ENCODE data around the gene CST8. TPM values are rescaled to one million over a fixed set of nuclear protein-coding genes. Genes with fewer than 3 reads are reported as not detected.

The CST8 gene
- total and polyA plus RNA-seq, 2 experiments from 2014 or later = not detected

DNA sequence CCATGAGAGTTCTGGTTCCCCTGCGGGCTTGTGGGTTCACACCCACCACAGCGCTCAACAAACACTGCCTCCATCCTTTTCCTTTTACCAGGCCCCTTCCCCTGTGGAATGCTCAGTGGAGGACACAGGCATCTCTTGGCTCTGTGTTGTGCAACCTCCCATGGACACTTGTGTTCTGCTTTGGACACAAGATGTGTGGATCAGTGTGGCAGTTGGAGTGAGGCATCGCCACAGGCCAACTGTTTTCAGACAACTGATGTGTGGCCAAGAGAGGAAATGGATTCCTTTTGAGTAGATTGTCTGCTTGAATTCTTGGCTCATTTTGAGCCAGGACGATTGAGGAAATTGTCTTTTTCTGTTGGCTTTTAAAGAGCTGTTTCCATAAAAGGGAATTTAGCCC is 26.8 kb downstream of the CST8 start:
- H3K27me3 ChIP-seq = no peaks in the 10 kb centered on the region
- no peaks in the 10 kb centered on the region for H3K9me2 ChIP-seq (replicated peaks; ENCODE audit: insufficient read depth)
- H3K27ac ChIP-seq = no peak overlapping the region
- no peaks in the 10 kb centered on the region for H3K36me3 ChIP-seq (replicated peaks; ENCODE audit: insufficient read depth, low read depth)
- no peaks in the 10 kb centered on the region for H3K9me3 ChIP-seq (ENCODE audit: low read depth)
- no peak overlapping the region for H2AFZ ChIP-seq
- H3K4me1 ChIP-seq (ENCODE audit: insufficient read depth) = peaks cover 4% of the 10 kb centered on the region
- WGBS (ENCODE audit: low lambda C conversion rate, missing lambda C conversion rate) = 89% methylated on average over 4 of the region's 4 CpGs
- no peak overlapping the region for H3K4me3 ChIP-seq
- no peaks in the 10 kb centered on the region for H4K20me1 ChIP-seq (ENCODE audit: insufficient read depth, poor library complexity, severe bottlenecking)
- no peaks in the 10 kb centered on the region for H3K79me2 ChIP-seq
- H3K4me2 ChIP-seq = no peak overlapping the region
- TF ChIP-seq, protein P1, sequence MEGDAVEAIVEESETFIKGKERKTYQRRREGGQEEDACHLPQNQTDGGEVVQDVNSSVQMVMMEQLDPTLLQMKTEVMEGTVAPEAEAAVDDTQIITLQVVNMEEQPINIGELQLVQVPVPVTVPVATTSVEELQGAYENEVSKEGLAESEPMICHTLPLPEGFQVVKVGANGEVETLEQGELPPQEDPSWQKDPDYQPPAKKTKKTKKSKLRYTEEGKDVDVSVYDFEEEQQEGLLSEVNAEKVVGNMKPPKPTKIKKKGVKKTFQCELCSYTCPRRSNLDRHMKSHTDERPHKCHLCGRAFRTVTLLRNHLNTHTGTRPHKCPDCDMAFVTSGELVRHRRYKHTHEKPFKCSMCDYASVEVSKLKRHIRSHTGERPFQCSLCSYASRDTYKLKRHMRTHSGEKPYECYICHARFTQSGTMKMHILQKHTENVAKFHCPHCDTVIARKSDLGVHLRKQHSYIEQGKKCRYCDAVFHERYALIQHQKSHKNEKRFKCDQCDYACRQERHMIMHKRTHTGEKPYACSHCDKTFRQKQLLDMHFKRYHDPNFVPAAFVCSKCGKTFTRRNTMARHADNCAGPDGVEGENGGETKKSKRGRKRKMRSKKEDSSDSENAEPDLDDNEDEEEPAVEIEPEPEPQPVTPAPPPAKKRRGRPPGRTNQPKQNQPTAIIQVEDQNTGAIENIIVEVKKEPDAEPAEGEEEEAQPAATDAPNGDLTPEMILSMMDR (IDR thresholded peaks at IDR 0.05; ENCODE audit: poor library complexity) = no peak
- TF ChIP-seq EZH2 (IDR thresholded peaks at IDR 0.05; ENCODE audit: borderline replicate concordance) (no peak), EZH2phosphoT487 (IDR thresholded peaks at IDR 0.05; ENCODE audit: low read depth, severe bottlenecking, unreplicated experiment) (no peak)
- no peak for DNase-seq (ENCODE audit: low spot score)

DNA sequence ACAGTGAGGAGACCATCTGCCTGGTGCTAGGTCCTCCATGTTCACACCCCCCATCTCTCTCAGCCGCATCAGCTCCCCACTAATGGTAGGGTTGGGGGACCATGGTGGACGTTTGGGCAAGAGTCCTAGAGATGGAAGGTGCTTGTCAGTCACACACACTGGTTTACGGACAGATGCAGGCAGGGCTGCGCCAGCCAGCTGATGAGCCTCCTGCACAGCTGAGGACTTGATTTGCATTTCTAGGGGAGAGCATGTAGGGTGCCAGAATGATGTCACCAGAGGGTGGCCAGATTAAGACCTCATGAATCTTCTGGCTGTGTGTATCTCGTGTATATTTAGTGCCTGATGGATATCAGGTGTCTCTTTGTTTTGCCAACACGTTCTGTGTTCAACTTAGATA is 28.6 kb downstream of the CST8 start:
- Histone ChIP-seq H3K4me2 (no peak overlapping the region), H3K27me3 (no peaks in the 10 kb centered on the region), H4K20me1 (ENCODE audit: insufficient read depth, poor library complexity, severe bottlenecking) (no peaks in the 10 kb centered on the region), H3K4me1 (ENCODE audit: insufficient read depth) (peaks cover 4% of the 10 kb centered on the region), H3K79me2 (no peaks in the 10 kb centered on the region), H2AFZ (no peak overlapping the region), H3K36me3 (replicated peaks; ENCODE audit: insufficient read depth, low read depth) (no peaks in the 10 kb centered on the region), H3K9me3 (ENCODE audit: low read depth) (no peaks in the 10 kb centered on the region), H3K9me2 (replicated peaks; ENCODE audit: insufficient read depth) (no peaks in the 10 kb centered on the region), H3K27ac (no peak overlapping the region), H3K4me3 (no peak overlapping the region)
- TF ChIP-seq EZH2 (IDR thresholded peaks at IDR 0.05; ENCODE audit: borderline replicate concordance) (no peak), EZH2phosphoT487 (IDR thresholded peaks at IDR 0.05; ENCODE audit: low read depth, severe bottlenecking, unreplicated experiment) (no peak)
- TF ChIP-seq, protein P1 (IDR thresholded peaks at IDR 0.05; ENCODE audit: poor library complexity) = no peak
- no peak for DNase-seq (ENCODE audit: low spot score)
- WGBS (ENCODE audit: low lambda C conversion rate, missing lambda C conversion rate) = 89% methylated on average over 6 of the region's 6 CpGs

DNA sequence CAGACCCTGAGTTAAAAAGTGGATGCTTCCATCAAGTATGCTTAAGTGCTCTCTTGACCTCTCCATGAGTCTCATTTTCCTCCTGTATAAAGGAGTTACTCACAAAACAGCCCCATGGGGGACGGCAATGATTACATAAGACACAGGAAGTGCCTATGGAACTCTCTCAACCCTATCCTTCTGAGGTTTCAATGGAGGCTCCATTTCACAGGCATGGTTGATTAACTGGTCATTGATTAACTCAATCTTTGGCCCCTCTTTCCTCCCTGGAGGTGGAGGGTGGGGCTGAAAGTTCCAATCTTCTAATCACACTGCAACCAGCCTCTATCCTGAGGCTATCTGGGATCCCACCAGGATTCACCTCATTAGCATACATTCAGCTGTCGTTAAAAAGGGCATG is 29.3 kb downstream of the CST8 start:
- H3K9me3 ChIP-seq (ENCODE audit: low read depth) = no peaks in the 10 kb centered on the region
- no peak overlapping the region for H2AFZ ChIP-seq
- no peak overlapping the region for H3K4me3 ChIP-seq
- no peaks in the 10 kb centered on the region for H3K27me3 ChIP-seq
- TF ChIP-seq, protein P1 (IDR thresholded peaks at IDR 0.05; ENCODE audit: poor library complexity) = no peak
- TF ChIP-seq EZH2phosphoT487 (IDR thresholded peaks at IDR 0.05; ENCODE audit: low read depth, severe bottlenecking, unreplicated experiment) (no peak), EZH2 (IDR thresholded peaks at IDR 0.05; ENCODE audit: borderline replicate concordance) (no peak)
- no peak for DNase-seq (ENCODE audit: low spot score)
- H4K20me1 ChIP-seq (ENCODE audit: insufficient read depth, poor library complexity, severe bottlenecking) = no peaks in the 10 kb centered on the region
- H3K4me2 ChIP-seq = no peak overlapping the region
- WGBS (ENCODE audit: low lambda C conversion rate, missing lambda C conversion rate) = 58% methylated on average over 2 of the region's 2 CpGs
- no peak overlapping the region for H3K27ac ChIP-seq
- no peaks in the 10 kb centered on the region for H3K36me3 ChIP-seq (replicated peaks; ENCODE audit: insufficient read depth, low read depth)
- H3K4me1 ChIP-seq (ENCODE audit: insufficient read depth) = peaks cover 4% of the 10 kb centered on the region
- no peaks in the 10 kb centered on the region for H3K79me2 ChIP-seq
- H3K9me2 ChIP-seq (replicated peaks; ENCODE audit: insufficient read depth) = no peaks in the 10 kb centered on the region

DNA sequence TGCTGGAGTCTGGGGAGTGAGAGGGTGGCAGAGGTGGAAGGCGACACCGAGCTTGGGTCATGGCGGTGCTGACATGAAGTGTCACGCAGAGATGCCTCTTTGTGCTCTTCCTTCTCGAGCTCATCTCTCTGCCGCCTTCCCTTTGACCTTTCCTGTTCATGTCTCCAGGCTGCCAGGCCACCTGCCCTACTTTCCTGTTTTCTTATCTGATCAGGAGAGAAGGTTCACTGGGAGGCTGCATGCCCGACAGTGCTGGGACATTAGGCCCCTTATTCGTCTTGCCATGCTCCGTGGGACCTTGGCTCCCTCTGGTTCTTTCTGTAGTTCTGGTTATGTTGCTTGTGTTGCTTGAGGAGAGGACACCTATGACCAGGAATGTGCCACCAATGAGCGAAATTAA is 33.2 kb downstream of the CST8 start:
- Histone ChIP-seq H3K4me1 (ENCODE audit: insufficient read depth) (peaks cover 4% of the 10 kb centered on the region), H2AFZ (no peak overlapping the region), H3K27me3 (no peaks in the 10 kb centered on the region), H3K79me2 (no peaks in the 10 kb centered on the region), H3K27ac (no peak overlapping the region), H3K4me2 (no peak overlapping the region), H3K9me2 (replicated peaks; ENCODE audit: insufficient read depth) (no peaks in the 10 kb centered on the region), H3K4me3 (no peak overlapping the region), H3K36me3 (replicated peaks; ENCODE audit: insufficient read depth, low read depth) (no peaks in the 10 kb centered on the region), H3K9me3 (ENCODE audit: low read depth) (no peaks in the 10 kb centered on the region), H4K20me1 (ENCODE audit: insufficient read depth, poor library complexity, severe bottlenecking) (no peaks in the 10 kb centered on the region)
- TF ChIP-seq, protein P1 (IDR thresholded peaks at IDR 0.05; ENCODE audit: poor library complexity) = no peak
- TF ChIP-seq EZH2 (IDR thresholded peaks at IDR 0.05; ENCODE audit: borderline replicate concordance) = no peak
- no peak for TF ChIP-seq EZH2phosphoT487 (IDR thresholded peaks at IDR 0.05; ENCODE audit: low read depth, severe bottlenecking, unreplicated experiment)
- DNase-seq (ENCODE audit: low spot score) = no peak
- 81% methylated on average over 10 of the region's 10 CpGs for WGBS (ENCODE audit: low lambda C conversion rate, missing lambda C conversion rate)

Data from hepatocyte (in vitro differentiated cells).